ENCODE results near the gene MDH1.

DNA sequence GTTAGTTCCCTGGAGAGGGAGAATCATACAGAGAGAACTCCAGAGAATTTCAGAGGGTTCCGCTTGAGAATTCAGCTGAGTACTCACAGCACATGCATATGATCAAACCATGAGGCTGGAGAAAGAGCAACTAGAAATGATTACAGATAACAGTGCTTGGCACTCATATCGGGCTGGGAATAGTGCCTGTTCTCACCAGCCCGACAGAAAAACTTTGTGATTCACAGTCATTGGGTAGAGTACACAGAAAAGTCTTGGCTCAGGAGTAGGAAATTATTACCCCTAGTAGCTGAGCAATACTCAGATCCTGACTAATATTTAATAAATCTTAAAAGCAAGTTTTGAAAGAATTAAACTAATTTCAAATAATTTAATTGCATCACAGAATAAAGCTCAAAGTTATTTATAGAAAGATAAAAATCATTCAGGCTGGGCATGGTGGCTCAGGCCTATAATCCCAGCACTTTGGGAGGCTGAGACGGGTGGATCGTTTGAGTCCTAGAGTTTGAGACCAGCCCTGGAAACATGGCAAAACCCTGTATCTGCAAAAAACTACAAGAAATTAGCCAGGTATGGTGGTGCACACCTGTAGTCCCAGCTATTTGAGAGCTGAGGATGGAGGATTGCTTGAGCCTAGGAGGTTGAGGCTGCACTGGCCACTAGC lies 7.3 kb upstream of the MDH1 start:
- TF ChIP-seq, protein P1, sequence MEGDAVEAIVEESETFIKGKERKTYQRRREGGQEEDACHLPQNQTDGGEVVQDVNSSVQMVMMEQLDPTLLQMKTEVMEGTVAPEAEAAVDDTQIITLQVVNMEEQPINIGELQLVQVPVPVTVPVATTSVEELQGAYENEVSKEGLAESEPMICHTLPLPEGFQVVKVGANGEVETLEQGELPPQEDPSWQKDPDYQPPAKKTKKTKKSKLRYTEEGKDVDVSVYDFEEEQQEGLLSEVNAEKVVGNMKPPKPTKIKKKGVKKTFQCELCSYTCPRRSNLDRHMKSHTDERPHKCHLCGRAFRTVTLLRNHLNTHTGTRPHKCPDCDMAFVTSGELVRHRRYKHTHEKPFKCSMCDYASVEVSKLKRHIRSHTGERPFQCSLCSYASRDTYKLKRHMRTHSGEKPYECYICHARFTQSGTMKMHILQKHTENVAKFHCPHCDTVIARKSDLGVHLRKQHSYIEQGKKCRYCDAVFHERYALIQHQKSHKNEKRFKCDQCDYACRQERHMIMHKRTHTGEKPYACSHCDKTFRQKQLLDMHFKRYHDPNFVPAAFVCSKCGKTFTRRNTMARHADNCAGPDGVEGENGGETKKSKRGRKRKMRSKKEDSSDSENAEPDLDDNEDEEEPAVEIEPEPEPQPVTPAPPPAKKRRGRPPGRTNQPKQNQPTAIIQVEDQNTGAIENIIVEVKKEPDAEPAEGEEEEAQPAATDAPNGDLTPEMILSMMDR (IDR thresholded peaks at IDR 0.05), result no peak
- TF ChIP-seq EZH2 (IDR thresholded peaks at IDR 0.05; ENCODE audit: borderline replicate concordance, insufficient read depth, low read depth, low read length, poor library complexity, severe bottlenecking), result no peak

All from B cell (primary cell).